ENCODE measurements around the gene NUDT22.

NUDT22 gene

DNA sequence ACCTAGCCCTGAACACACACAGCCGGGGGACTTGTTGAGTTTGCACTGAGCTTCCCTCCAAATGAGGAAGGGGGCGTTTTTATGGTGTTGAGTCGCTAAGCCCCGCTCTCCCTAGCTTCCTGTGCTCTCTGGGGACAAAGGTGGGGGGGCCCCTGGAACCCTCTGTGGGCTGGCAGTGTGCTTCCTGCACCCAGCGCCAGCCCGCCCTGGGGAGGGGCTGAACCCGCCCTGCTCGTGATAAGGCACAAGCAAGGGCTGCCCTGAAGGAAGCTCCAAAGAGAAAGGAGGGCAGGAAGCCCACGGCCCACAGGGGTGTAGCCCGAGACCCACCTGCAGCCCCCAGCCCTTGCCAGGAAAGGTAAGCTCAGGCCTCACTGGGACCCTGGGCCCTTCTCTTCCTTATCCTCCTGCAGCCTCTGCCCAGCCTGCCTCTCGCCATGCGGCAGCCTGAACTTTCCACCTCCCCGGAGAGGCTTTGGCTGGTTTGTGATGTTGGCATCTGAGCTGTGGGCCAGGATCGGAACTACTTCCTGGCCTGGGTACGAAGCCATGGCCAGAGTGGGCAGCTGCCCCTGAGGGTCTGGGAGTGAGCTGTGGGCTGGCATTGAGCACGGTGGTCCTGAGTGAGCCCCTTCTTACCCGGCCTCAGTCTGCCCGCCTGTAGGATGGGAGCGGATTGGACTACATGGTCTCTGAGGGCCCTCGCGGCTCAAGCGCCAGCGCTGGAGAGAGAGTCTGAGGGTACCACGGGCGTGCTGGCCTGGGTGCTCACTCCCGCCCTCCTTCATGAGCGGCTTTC, 19.4 kb upstream of the NUDT22 start, which contains the start of gene FERMT3:
Gene FERMT3, plus strand, starts transcription at position 265 of the 799 bp plus-strand sequence. CDS start 644 bp downstream, outside the sequence.
- peak; percentile 58 to 84 for DNase-seq (ENCODE audit: low read depth in 2 of 2)

DNA sequence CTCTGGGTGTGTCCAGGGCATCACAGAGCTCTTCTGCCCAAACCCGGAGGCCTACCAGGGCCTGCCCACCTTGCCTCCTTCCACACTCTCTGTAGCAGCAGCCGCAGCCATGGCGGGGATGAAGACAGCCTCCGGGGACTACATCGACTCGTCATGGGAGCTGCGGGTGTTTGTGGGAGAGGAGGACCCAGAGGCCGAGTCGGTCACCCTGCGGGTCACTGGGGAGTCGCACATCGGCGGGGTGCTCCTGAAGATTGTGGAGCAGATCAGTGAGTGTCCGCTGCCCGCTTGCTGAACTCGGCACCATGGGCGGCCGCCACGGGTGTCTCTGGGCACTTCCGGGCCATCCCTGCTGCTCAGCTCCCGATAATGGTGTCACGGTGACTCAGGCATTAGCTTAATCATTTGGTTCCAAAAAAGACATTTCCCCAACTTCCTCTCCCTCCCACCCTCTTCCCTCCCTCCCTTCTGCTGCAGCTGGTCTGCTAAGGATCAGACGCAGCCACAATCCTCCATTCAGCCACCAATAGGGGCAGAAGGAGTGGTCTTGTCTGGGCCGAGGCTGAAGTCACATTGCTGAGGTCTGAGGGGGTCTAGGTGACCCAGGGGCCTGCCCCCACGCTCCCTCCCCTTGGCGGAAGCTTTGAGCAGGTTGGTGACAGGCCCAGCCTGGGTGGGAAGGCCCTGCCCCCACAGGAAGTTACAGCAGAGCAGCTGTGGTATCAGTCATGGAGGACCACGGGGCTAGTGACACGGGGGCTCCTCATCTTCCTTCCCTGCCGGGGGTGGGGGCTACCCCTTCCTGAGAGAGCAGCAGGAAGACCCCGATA, 18.6 kb upstream of the NUDT22 start:
- DNase-seq (ENCODE audit: low read depth in 2 of 2): peak; percentile 61 to 70

DNA sequence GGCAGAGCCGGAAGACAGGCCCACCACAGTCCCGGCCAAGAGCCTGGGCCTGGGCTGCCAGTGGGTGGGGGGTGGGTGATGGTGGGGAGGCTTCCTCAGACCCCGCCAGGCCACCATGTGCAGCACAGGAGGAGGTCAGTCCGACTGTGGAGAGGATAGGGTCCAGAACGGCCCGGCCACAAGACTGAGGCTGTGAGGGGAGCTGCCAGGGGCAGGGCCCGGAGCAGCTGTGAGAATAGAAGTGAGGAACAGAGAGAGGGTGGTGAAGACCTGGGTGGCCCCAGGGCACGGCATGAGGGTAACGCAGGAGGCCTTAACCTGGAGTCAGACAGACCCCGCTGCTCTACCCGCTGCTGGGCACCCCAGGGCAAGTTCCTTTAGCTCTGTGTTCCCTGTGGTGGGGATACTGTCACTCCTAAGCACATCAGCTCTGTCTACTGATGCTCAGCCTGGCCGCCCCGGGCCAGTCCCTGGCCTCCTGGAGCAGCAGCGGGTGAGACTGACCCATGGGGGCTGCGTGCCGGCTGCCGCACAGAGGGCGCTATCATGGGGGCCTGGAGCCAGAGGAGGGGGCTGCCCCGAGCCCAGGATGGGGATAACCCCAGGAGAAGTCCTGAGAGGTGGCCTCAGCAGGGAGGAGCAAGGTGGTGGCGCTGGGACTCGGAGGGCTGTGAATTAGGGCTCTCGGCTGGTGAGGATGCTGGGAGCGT, 17.8 kb upstream of the NUDT22 start:
- DNase-seq (ENCODE audit: low read depth in 2 of 2): no peak

DNA sequence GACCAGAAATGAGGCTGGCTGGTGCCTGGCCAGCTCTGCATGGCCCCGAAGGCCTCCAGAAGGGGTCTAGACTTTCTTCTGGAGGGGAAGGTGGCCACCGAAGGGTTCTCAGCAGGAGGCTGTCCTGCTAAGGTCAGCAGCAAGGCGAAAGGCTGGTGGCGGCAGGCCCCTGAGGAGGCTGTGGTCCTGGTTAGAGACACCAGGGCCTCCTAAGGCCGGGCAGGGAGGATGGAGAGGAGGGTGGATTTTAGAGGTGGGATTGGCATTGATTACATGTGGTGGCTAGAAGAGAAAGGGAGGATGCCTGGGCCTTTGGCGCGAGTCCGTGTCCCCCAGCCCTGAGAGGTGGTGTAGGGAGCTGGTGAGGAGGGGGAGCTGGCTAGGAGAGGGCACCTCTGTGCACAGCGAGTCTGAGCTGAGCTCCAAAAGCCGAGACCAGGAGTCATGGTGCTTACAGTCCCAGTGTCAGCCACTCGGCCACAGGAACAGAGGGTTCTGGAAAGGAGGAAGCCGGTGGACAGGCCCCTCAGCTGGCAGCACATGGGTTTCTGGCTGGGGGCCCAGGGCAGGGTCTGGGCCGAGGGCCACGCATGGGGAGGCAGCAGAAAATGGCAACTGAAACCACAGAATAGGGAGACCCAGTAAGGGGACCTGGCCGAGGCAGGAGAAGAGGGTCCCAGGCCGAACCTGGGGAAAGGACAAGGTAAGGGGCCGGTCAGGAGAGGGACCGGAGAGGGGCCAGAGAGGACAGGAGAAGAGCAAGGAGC, 17.1 kb upstream of the NUDT22 start:
- no peak for DNase-seq (ENCODE audit: low read depth in 2 of 2)

DNA sequence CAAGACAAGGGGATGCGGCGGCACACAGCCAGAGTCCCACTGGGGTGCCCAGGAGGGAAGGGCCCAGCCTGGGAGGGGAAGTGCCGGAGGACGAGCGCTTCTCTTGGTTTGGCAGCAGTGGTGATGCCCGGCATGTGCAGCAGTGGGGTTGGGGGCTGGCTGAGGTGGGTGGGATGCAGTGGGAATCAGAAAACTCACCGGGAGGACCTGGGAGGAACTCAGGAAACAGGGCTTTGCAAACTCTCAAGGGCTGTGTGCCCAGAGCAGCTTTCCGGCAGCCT, 16.6 kb upstream of the NUDT22 start:
- no peak for DNase-seq (ENCODE audit: low read depth in 2 of 2)

DNA sequence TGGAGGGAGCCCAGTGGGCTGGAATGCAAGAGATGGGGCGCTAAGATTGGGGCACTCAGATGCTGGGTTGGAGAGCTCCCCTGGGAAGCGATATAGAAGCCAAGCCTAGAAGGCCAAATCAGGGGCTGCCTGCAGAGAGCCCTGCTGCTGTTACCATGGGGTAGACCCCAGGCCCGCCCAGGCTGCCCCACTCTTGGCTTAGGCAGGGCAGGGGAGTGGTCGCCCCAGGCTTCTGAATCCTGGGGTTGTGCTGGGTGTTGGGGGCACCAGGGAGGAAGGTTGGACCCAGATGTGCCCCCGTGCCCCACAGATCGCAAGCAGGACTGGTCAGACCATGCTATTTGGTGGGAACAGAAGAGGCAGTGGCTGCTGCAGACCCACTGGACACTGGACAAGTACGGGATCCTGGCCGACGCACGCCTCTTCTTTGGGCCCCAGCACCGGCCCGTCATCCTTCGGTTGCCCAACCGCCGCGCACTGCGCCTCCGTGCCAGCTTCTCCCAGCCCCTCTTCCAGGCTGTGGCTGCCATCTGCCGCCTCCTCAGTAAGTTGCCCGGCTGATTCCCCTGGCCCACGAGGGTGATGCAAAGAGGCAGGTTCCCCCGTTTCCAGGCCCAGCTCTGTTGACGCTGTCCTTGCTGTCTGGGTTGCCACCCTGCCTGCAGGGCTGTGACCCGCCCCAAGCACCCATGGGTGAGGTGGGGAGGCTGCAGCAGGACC, 15.6 kb upstream of the NUDT22 start:
- no peak for DNase-seq (ENCODE audit: low read depth in 2 of 2)

DNA sequence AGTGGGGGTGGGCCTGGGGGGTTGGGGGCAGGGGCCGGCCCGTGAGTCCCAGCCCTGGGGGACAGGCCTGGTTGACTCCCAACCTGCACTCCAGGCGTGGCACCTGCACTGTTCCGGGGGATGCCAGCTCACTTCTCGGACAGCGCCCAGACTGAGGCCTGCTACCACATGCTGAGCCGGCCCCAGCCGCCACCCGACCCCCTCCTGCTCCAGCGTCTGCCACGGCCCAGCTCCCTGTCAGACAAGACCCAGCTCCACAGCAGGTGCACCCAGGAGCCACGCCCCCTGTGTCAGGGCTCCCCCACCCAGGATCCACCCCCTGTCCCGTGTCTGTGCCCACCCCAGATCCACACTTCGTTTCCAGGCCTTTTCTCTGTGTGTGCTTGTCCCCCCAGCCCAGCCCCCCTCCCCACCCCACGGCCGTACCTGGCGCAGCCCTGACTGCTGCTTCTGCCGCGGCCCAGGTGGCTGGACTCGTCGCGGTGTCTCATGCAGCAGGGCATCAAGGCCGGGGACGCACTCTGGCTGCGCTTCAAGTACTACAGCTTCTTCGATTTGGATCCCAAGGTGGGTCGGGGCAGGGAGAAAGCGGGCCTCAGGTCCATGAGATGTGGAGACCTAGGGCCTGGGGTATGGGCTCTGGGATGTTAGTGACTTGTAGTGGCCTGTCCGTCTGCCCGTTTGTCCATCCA, 14.7 kb upstream of the NUDT22 start:
- DNase-seq (ENCODE audit: low read depth in 2 of 2): no peak

DNA sequence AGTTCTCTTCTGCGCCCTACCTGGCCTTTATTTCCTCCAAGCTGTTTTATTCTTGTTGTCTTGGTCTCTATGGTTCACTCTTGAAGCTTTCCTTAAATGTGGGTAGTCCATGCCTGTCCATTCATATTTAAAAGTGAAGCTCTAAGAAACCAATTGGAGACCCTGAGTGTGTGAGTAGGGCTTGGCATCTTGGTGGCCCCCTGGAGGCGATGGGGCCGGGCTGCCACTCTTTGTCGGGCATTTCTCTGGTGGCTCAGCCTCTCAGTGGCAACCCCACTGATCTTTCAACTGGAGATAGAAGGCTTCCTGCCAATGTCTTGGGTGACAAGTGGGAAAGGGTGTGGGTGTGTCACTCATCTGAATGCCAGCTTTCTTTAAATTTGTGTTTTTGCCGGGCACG, 9.2 kb upstream of the NUDT22 start:
- no peak for DNase-seq (ENCODE audit: low read depth in 2 of 2)

DNA sequence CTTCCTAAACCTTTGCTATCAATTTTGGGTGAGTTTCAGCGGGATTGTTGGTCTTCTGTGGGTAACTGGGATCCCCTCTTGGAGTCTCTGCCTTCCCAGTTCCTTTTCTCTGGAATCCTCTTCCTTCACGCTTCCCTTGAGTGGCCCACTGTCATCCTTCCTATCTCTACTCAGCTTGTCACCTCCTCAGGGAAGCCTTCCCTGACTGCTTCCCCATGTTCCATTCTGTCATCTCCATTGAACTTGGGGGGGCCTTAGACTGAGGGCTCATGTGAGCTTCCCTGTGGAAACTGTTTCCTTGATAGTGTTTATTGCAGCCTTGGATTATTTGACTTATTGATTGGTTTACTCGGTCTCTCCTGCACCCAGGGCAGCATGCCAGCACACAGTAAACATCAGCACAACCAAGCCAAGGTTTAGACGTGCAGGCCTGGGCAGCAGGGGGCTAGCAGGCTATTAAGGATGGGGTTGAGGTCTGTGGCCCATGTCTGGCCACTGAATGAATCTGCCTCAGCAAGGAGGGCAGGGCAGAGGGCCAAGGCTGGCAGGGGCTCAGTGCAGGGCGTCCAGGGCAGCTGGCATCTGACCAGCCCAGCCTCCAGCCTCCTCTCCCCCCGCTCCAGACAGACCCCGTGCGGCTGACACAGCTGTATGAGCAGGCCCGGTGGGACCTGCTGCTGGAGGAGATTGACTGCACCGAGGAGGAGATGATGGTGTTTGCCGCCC, 7.3 kb upstream of the NUDT22 start:
- DNase-seq (ENCODE audit: low read depth in 2 of 2): no peak

DNA sequence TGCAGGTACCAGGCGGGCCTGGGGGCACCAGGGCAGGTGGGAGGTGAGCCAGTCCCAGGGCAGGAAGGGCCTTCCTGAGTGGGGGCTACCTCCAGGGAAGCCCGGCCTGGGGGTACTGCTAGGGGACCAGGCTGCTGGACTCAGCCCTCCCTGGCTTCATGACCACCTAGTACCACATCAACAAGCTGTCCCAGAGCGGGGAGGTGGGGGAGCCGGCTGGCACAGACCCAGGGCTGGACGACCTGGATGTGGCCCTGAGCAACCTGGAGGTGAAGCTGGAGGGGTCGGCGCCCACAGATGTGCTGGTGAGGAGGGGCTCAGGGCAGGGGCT, 6.8 kb upstream of the NUDT22 start:
- DNase-seq (ENCODE audit: low read depth in 2 of 2): no peak

DNA sequence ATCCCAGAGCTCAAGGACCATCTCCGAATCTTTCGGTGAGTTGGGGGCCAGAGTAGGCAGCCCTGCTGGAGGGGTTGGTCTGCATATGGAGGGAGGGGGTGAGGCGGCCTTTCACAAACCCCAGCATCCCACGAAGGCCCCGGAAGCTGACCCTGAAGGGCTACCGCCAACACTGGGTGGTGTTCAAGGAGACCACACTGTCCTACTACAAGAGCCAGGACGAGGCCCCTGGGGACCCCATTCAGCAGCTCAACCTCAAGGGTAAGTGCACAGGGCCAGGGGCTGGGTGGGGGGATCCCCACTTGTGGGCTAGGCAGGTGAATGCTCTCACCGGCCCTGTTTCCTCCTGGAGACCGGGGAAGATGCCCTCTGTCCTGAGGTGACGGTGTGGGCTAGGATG, 6.3 kb upstream of the NUDT22 start:
- DNase-seq (ENCODE audit: low read depth in 2 of 2): no peak

DNA sequence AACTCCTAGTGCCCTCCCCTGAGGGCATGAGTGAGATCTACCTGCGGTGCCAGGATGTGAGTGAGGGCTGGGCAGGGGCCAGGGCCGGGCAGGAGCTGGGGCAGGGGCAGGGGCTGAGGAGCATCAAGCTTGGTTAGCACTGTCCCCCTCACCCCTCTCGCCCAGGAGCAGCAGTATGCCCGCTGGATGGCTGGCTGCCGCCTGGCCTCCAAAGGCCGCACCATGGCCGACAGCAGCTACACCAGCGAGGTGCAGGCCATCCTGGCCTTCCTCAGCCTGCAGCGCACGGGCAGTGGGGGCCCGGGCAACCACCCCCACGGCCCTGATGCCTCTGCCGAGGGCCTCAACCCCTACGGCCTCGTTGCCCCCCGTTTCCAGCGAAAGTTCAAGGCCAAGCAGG, 5.8 kb upstream of the NUDT22 start:
- no peak for DNase-seq (ENCODE audit: low read depth in 2 of 2)

DNA sequence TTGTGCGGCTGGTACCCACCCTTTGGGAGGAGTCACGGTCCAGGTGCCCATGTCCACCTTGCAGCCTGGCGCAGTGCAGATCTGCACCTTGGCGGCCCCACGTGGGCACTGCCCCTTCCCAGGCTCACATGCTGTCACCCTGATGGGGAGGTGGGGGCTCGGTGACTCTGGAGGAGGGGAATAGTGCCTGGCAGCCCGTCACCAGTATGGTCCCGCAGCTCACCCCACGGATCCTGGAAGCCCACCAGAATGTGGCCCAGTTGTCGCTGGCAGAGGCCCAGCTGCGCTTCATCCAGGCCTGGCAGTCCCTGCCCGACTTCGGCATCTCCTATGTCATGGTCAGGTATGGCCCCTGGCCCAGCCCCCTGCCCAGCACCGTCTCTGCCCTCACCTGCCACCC, 5.3 kb upstream of the NUDT22 start:
- DNase-seq (ENCODE audit: low read depth in 2 of 2): no peak

DNA sequence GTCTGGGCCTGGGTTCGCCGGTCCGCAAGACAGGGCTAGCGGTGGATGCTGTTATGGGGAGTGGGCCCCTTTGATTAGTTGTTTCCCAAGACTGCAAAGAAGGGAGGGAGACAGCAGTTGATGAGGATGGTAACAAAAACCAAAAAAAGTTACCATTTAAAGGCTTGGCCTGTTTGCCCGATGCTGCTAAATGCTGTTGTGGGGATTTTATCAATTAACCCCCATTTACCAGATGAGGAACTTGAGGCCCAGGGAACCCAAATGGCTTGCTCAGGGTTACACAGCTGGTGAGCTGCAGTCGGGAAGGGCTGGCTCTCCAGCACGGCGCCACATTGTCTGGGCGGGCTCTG, 3.4 kb upstream of the NUDT22 start:
- DNase-seq (ENCODE audit: low read depth in 2 of 2): no peak

DNA sequence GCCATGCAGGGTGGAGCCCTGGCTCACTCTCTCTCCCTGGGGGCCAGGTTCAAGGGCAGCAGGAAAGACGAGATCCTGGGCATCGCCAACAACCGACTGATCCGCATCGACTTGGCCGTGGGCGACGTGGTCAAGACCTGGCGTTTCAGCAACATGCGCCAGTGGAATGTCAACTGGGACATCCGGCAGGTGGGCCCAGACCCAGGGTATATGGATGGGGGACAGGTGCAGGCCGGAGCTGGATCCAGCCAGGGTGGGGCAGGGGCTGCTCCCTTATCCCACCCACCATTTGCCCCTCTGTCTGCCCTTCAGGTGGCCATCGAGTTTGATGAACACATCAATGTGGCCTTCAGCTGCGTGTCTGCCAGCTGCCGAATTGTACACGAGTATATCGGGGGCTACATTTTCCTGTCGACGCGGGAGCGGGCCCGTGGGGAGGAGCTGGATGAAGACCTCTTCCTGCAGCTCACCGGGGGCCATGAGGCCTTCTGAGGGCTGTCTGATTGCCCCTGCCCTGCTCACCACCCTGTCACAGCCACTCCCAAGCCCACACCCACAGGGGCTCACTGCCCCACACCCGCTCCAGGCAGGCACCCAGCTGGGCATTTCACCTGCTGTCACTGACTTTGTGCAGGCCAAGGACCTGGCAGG, 2.9 kb upstream of the NUDT22 start:
- no peak for DNase-seq (ENCODE audit: low read depth in 2 of 2)

DNA sequence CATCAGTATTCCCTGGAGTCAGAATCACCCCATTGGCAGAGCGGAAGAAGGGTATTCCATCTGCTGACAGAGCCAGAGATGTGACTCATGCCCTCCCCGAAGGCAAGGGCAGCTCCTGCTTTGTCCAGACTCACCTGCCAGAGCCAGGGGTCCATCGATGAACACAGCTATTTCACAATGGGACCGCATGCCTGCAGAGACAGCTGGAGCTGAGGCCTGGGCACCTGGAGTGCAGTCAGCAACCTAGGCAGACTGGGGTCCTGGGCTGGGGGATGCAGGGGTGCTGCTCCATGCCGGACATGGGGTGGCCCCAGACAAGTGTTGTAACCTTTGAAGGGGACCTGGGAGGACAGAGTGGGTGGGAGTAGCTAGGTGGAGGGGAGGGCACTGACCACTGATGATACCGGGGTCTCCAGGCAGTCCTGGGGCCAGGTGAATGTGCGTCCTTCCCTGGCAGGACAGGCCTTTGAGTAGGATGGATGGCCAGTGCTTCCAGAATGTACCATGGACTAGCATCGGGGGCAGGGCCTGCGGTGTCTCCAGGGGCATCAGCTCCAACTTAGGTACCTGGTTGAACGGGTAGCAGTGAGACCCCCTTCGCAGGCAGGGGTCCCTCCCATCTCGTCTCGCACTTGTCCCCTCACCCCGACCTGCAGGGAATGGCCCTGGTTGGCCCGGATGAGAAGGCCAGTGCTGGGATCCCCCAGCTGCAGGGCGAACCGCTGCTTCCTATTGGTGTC, 1.8 kb upstream of the NUDT22 start:
- DNase-seq (ENCODE audit: low read depth in 2 of 2): no peak

DNA sequence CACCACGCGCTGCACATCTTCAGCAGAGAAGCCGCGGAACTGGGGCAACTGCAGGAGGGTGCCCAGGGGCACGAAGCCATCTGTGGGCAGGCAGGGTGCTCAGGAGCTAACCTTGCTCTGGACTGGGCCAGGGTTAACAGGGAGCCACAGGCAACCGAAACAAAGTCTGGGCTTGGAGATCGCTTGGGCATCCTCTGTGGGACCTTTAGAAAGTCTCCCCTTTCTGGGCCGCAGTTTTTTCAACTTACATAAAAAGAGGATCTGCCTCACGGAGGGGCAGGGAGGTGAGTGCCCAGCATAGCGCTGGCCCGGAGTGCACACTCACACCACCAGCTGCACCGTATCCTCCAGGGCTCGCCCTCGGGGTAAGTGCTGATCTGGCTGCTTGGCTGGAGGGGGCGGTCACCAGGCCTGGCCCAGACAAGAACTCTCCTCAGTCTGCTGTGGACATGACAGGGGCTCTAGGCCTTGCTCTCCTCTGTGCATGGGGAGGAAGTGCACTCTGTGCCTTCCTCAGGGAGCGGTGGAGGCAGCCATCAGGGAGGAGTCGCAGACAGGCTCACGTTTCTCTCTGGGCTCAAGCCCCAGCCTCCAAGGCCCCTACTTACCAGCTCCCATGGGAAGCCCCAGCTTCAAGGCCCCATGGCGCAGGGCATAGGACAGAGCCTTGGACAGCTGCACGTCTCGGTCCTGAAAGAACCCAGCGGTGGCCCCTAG, 1.0 kb upstream of the NUDT22 start:
- no peak for DNase-seq (ENCODE audit: low read depth in 2 of 2)

DNA sequence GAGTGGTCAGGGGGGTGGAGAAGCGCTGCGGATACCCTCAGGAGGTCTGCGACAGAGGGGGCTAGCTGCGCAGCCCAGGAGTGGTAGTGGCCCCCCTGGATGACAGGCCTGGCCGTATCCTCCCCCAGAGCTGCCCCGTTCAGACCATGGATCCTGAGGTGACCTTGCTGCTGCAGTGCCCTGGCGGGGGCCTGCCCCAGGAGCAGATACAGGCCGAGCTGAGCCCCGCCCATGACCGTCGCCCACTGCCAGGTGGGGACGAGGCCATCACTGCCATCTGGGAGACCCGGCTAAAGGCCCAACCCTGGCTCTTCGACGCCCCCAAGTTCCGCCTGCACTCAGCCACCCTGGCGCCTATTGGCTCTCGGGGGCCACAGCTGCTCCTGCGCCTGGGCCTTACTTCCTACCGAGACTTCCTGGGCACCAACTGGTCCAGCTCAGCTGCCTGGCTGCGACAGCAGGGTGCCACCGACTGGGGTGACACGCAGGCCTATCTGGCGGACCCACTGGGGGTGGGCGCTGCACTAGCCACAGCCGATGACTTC, 505 bp downstream of the NUDT22 start:
- no peak for DNase-seq (ENCODE audit: low read depth in 2 of 2)

All from stimulated activated CD4-positive, alpha-beta T cell treated with anti-CD3 and anti-CD28 coated beads, Interleukin-12 subunit alpha, Interleukin-12 subunit beta, amount 100 ng/mL, for 24 hours (primary cell).